ENCODE measurements around the gene AFAP1. TPM values are rescaled to one million over a fixed set of nuclear protein-coding genes. Genes with fewer than 3 reads are reported as not detected.
A peak's percentile ranks its signal among the peaks of the same experiment; 100 is the strongest.

The AFAP1 gene
- polyA plus RNA-seq, 2 donors, result 2.0 to 4.0 TPM

GRCh38 chr4:7826176-7826908, 113.3 kb downstream of the AFAP1 start:
- H3K4me1 ChIP-seq (ENCODE audit: control insufficient read depth in 2 of 2, insufficient read depth in 2 of 2, low read length in 1 of 2), result no peaks in the 10 kb centered on the region
- no peak overlapping the region for H3K4me3 ChIP-seq (ENCODE audit: low read depth in 1 of 2, low read length in 2 of 2)
- H3K9me3 ChIP-seq (ENCODE audit: control insufficient read depth in 2 of 2, insufficient read depth in 1 of 2, low read depth in 1 of 2, low read length in 1 of 2), result no peaks in the 10 kb centered on the region
- WGBS, 2 donors, result 87 to 88% methylated on average over 12 of the region's 12 CpGs
- no peaks in the 10 kb centered on the region for H3K27me3 ChIP-seq (ENCODE audit: control insufficient read depth in 1 of 2, insufficient read depth in 2 of 2, low read length in 2 of 2)
- peaks cover 0 to 2% of the 10 kb centered on the region in 2 donors for H3K36me3 ChIP-seq (ENCODE audit: control insufficient read depth in 2 of 2, insufficient read depth in 2 of 2, low read length in 1 of 2)
- H3K27ac ChIP-seq (ENCODE audit: low read depth in 2 of 2, low read length in 1 of 2), result no peak overlapping the region

- no peaks in the 10 kb centered on the region for H3K27me3 ChIP-seq (ENCODE audit: control insufficient read depth in 1 of 2, insufficient read depth in 2 of 2, low read length in 2 of 2)
- no peak overlapping the region for H3K4me3 ChIP-seq (ENCODE audit: low read depth in 1 of 2, low read length in 2 of 2)
- H3K27ac ChIP-seq (ENCODE audit: low read depth in 2 of 2, low read length in 1 of 2), result no peak overlapping the region
- H3K36me3 ChIP-seq (ENCODE audit: control insufficient read depth in 2 of 2, insufficient read depth in 2 of 2, low read length in 1 of 2), result peaks cover 0 to 2% of the 10 kb centered on the region in 2 donors
- H3K4me1 ChIP-seq (ENCODE audit: control insufficient read depth in 2 of 2, insufficient read depth in 2 of 2, low read length in 1 of 2), result no peaks in the 10 kb centered on the region
- H3K9me3 ChIP-seq (ENCODE audit: control insufficient read depth in 2 of 2, insufficient read depth in 1 of 2, low read depth in 1 of 2, low read length in 1 of 2), result no peaks in the 10 kb centered on the region
- 66 to 67% methylated on average over 5 of the region's 5 CpGs for WGBS, 2 donors
Observed at GRCh38 chr4:7824218-7824617, 115.4 kb downstream of the AFAP1 start.

- Histone ChIP-seq H3K9me3 (ENCODE audit: control insufficient read depth in 2 of 2, insufficient read depth in 1 of 2, low read depth in 1 of 2, low read length in 1 of 2) (no peaks in the 10 kb centered on the region), H3K4me1 (ENCODE audit: control insufficient read depth in 2 of 2, insufficient read depth in 2 of 2, low read length in 1 of 2) (no peaks in the 10 kb centered on the region), H3K4me3 (ENCODE audit: low read depth in 1 of 2, low read length in 2 of 2) (no peak overlapping the region), H3K36me3 (ENCODE audit: control insufficient read depth in 2 of 2, insufficient read depth in 2 of 2, low read length in 1 of 2) (peaks cover 0 to 3% of the 10 kb centered on the region in 2 donors), H3K27ac (ENCODE audit: low read depth in 2 of 2, low read length in 1 of 2) (peak overlapping the region; percentile 44 to 80), H3K27me3 (ENCODE audit: control insufficient read depth in 1 of 2, insufficient read depth in 2 of 2, low read length in 2 of 2) (no peaks in the 10 kb centered on the region)
- WGBS, 2 donors, result 63 to 69% methylated on average over 9 of the region's 9 CpGs
Observed at GRCh38 chr4:7823416-7823824, 116.2 kb downstream of the AFAP1 start.

GRCh38 chr4:7822877-7823276, 116.8 kb downstream of the AFAP1 start:
- Histone ChIP-seq H3K27ac (ENCODE audit: low read depth in 2 of 2, low read length in 1 of 2) (peak overlapping the region; percentile 44 to 80), H3K4me3 (ENCODE audit: low read depth in 1 of 2, low read length in 2 of 2) (no peak overlapping the region)

GRCh38 chr4:7822137-7822505, 117.5 kb downstream of the AFAP1 start:
- no peak overlapping the region for H3K4me3 ChIP-seq (ENCODE audit: low read depth in 1 of 2, low read length in 2 of 2)
- H3K27me3 ChIP-seq (ENCODE audit: control insufficient read depth in 1 of 2, insufficient read depth in 2 of 2, low read length in 2 of 2), result no peaks in the 10 kb centered on the region
- peak overlapping the region; percentile 27 to 52 for H3K27ac ChIP-seq (ENCODE audit: low read depth in 2 of 2, low read length in 1 of 2)
- no peaks in the 10 kb centered on the region for H3K9me3 ChIP-seq (ENCODE audit: control insufficient read depth in 2 of 2, insufficient read depth in 1 of 2, low read depth in 1 of 2, low read length in 1 of 2)
- H3K36me3 ChIP-seq (ENCODE audit: control insufficient read depth in 2 of 2, insufficient read depth in 2 of 2, low read length in 1 of 2), result peaks cover 0 to 7% of the 10 kb centered on the region in 2 donors
- H3K4me1 ChIP-seq (ENCODE audit: control insufficient read depth in 2 of 2, insufficient read depth in 2 of 2, low read length in 1 of 2), result no peaks in the 10 kb centered on the region
- 73 to 74% methylated on average over 6 of the region's 6 CpGs for WGBS, 2 donors

More at GRCh38 chr4:7822877-7823276, 116.8 kb downstream of the AFAP1 start:
- Histone ChIP-seq H3K9me3 (ENCODE audit: control insufficient read depth in 2 of 2, insufficient read depth in 1 of 2, low read depth in 1 of 2, low read length in 1 of 2) (no peaks in the 10 kb centered on the region), H3K36me3 (ENCODE audit: control insufficient read depth in 2 of 2, insufficient read depth in 2 of 2, low read length in 1 of 2) (peaks cover 0 to 7% of the 10 kb centered on the region in 2 donors), H3K27me3 (ENCODE audit: control insufficient read depth in 1 of 2, insufficient read depth in 2 of 2, low read length in 2 of 2) (no peaks in the 10 kb centered on the region), H3K4me1 (ENCODE audit: control insufficient read depth in 2 of 2, insufficient read depth in 2 of 2, low read length in 1 of 2) (no peaks in the 10 kb centered on the region)
- WGBS, 2 donors, result 66 to 73% methylated on average over 4 of the region's 4 CpGs

- Histone ChIP-seq H3K27ac (ENCODE audit: low read depth in 2 of 2, low read length in 1 of 2) (peak overlapping the region in 1 of 2 donors; percentile 52), H3K36me3 (ENCODE audit: control insufficient read depth in 2 of 2, insufficient read depth in 2 of 2, low read length in 1 of 2) (peaks cover 0 to 7% of the 10 kb centered on the region in 2 donors), H3K4me3 (ENCODE audit: low read depth in 1 of 2, low read length in 2 of 2) (no peak overlapping the region), H3K4me1 (ENCODE audit: control insufficient read depth in 2 of 2, insufficient read depth in 2 of 2, low read length in 1 of 2) (peaks cover 0 to 4% of the 10 kb centered on the region in 2 donors), H3K27me3 (ENCODE audit: control insufficient read depth in 1 of 2, insufficient read depth in 2 of 2, low read length in 2 of 2) (no peaks in the 10 kb centered on the region), H3K9me3 (ENCODE audit: control insufficient read depth in 2 of 2, insufficient read depth in 1 of 2, low read depth in 1 of 2, low read length in 1 of 2) (no peaks in the 10 kb centered on the region)
- WGBS, 2 donors, result 75 to 77% methylated on average over 11 of the region's 11 CpGs
Observed at GRCh38 chr4:7821245-7822136, 118.2 kb downstream of the AFAP1 start.

GRCh38 chr4:7820031-7820818, 119.4 kb downstream of the AFAP1 start:
- no peaks in the 10 kb centered on the region for H3K9me3 ChIP-seq (ENCODE audit: control insufficient read depth in 2 of 2, insufficient read depth in 1 of 2, low read depth in 1 of 2, low read length in 1 of 2)
- H3K27me3 ChIP-seq (ENCODE audit: control insufficient read depth in 1 of 2, insufficient read depth in 2 of 2, low read length in 2 of 2), result no peaks in the 10 kb centered on the region
- peaks cover 0 to 8% of the 10 kb centered on the region in 2 donors for H3K36me3 ChIP-seq (ENCODE audit: control insufficient read depth in 2 of 2, insufficient read depth in 2 of 2, low read length in 1 of 2)
- 83 to 85% methylated on average over 11 of the region's 11 CpGs for WGBS, 2 donors
- peaks cover 0 to 4% of the 10 kb centered on the region in 2 donors for H3K4me1 ChIP-seq (ENCODE audit: control insufficient read depth in 2 of 2, insufficient read depth in 2 of 2, low read length in 1 of 2)
- H3K4me3 ChIP-seq (ENCODE audit: low read depth in 1 of 2, low read length in 2 of 2), result no peak overlapping the region
- no peak overlapping the region for H3K27ac ChIP-seq (ENCODE audit: low read depth in 2 of 2, low read length in 1 of 2)

- no peaks in the 10 kb centered on the region for H3K27me3 ChIP-seq (ENCODE audit: control insufficient read depth in 1 of 2, insufficient read depth in 2 of 2, low read length in 2 of 2)
- peaks cover 0 to 9% of the 10 kb centered on the region in 2 donors for H3K36me3 ChIP-seq (ENCODE audit: control insufficient read depth in 2 of 2, insufficient read depth in 2 of 2, low read length in 1 of 2)
- peaks cover 0 to 4% of the 10 kb centered on the region in 2 donors for H3K4me1 ChIP-seq (ENCODE audit: control insufficient read depth in 2 of 2, insufficient read depth in 2 of 2, low read length in 1 of 2)
- 94% methylated on average over 9 of the region's 9 CpGs for WGBS, 2 donors
- H3K9me3 ChIP-seq (ENCODE audit: control insufficient read depth in 2 of 2, insufficient read depth in 1 of 2, low read depth in 1 of 2, low read length in 1 of 2), result no peaks in the 10 kb centered on the region
- H3K4me3 ChIP-seq (ENCODE audit: low read depth in 1 of 2, low read length in 2 of 2), result no peak overlapping the region
- H3K27ac ChIP-seq (ENCODE audit: low read depth in 2 of 2, low read length in 1 of 2), result no peak overlapping the region
Observed at GRCh38 chr4:7819446-7819845, 120.2 kb downstream of the AFAP1 start.

GRCh38 chr4:7818399-7818911, 121.2 kb downstream of the AFAP1 start:
- Histone ChIP-seq H3K27me3 (ENCODE audit: control insufficient read depth in 1 of 2, insufficient read depth in 2 of 2, low read length in 2 of 2) (no peaks in the 10 kb centered on the region), H3K27ac (ENCODE audit: low read depth in 2 of 2, low read length in 1 of 2) (no peak overlapping the region), H3K4me1 (ENCODE audit: control insufficient read depth in 2 of 2, insufficient read depth in 2 of 2, low read length in 1 of 2) (peaks cover 0 to 4% of the 10 kb centered on the region in 2 donors), H3K4me3 (ENCODE audit: low read depth in 1 of 2, low read length in 2 of 2) (no peak overlapping the region), H3K9me3 (ENCODE audit: control insufficient read depth in 2 of 2, insufficient read depth in 1 of 2, low read depth in 1 of 2, low read length in 1 of 2) (no peaks in the 10 kb centered on the region), H3K36me3 (ENCODE audit: control insufficient read depth in 2 of 2, insufficient read depth in 2 of 2, low read length in 1 of 2) (peaks cover 0 to 11% of the 10 kb centered on the region in 2 donors)
- 80 to 89% methylated on average over 5 of the region's 5 CpGs for WGBS, 2 donors
